Urinary bladder (tissue), 4 donors: ENCODE measurements around the gene FAM83B. TPM values are rescaled to one million over a fixed set of nuclear protein-coding genes. Genes with fewer than 3 reads are reported as not detected.
A peak's percentile ranks its signal among the peaks of the same experiment; 100 is the strongest.

Experiments used
- DNase-seq: peaks from one replicate; pipeline ENCODE4 v3.0.0-alpha.2; 2015; ENCODE audit errors: extremely low spot score
- H3K27ac ChIP-seq: one replicate; pipeline ENCODE4 v1.5.1; 2013; ENCODE audit warnings: low read depth, mild to moderate bottlenecking, moderate library complexity
- H3K36me3 ChIP-seq: one replicate; pipeline ENCODE4 v1.6.1; 2013; ENCODE audit warnings: mild to moderate bottlenecking, moderate library complexity; ENCODE audit not compliant: insufficient read depth
- H3K4me1 ChIP-seq: one replicate; pipeline ENCODE4 v1.6.1; 2013; ENCODE audit warnings: mild to moderate bottlenecking, moderate library complexity; ENCODE audit not compliant: insufficient read depth
- H3K4me3 ChIP-seq: one replicate; pipeline ENCODE4 v1.5.1; 2013; ENCODE audit warnings: low read depth, low read length
- WGBS: extraction: QIAGEN DNeasy Blood & Tissue Kit; methylation state at CpG from one replicate; pipeline ENCODE4 v1.1.7; 2013; 5-methylcytosine and 5-hydroxymethylcytosine counted together
- polyA plus RNA-seq: library from polyadenylated mRNA; stranded (reverse); fragments of 200-250 nt; gene quantifications from one replicate; pipeline ENCODE4 v1.2.3, GENCODE V29; 2013
- total RNA-seq: library from RNA; depleted of rRNA; stranded (reverse); fragments of >200 nt; gene quantifications from one replicate; pipeline ENCODE4 v1.2.3, GENCODE V29; 2014
- donor health status: healthy with polysubstance abuse.
- donor health status: healthy.

The FAM83B gene
- total and polyA plus RNA-seq, 2 donors: 0.72 to 15.7 TPM

DNA sequence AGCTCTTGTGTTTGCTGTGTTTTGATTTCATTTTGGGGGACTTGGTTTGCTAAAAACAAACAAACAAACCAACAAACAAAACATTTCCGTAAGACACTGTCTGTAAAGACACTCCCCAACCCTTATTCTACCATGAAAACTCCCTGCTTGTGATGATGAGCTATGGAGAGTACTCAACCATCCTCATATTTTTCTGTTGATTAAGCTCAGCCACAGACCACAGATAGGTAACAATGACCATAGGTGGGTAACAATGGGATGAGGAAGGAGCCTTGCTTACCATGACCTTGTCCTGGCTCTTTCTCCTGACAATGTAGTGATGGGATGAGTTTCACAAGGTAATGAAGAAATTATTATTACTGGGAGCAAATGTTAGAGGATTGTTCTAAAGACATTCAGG lies 11.4 kb upstream of the FAM83B start:
- no peak for DNase-seq
- Histone ChIP-seq H3K36me3 (no peaks in the 10 kb centered on the region), H3K4me3 (no peak overlapping the region), H3K4me1 (no peaks in the 10 kb centered on the region), H3K27ac (no peak overlapping the region)
- WGBS: 86% methylated on average over 1 of the region's 1 CpG

DNA sequence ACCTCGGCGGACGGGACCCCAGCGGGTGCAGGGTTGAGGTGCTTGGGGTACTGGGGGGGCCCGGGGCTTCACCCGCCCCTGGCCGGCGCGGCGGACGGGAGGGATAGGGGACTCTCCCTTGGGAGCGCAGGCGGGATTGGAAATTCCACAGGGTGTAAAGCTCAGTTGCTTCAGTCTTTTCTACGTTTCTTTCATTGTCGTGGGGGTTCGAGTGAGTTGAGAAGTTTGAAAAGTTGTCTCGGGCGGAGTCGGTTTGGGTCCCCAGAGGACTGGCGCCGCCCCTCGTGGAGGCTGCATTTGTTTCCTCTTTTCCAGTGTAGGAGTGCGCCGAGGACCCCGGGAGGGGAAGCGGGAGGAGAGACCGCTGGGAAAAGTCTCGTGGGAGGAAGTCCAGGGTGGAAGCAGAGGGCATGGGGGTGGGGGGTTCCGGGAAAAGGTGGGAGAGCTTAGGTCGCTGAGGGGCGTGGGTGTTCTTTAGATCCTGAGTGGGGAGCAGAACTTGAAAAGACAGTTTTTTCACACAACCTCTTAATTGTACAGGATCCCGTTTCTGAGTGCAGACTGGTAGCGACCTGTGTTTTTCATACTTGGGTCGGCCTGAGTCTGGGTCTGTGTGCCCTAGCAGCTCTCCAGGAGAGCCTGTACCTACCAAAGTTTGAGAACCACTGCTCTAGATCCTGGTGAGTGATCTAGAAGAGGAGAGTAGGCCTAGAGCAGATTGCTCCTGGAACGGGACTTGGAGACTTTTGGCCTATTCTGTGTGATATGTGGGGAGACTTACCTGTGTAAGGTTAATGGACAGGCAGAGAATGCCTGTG lies 495 bp downstream of the FAM83B start:
- DNase-seq: peak; percentile 23
- 13% methylated on average over 35 of the region's 35 CpGs for WGBS
- no peaks in the 10 kb centered on the region for H3K4me1 ChIP-seq
- H3K36me3 ChIP-seq: no peaks in the 10 kb centered on the region
- peak overlapping the region; percentile 25 for H3K27ac ChIP-seq
- peak overlapping the region; percentile 38 for H3K4me3 ChIP-seq

DNA sequence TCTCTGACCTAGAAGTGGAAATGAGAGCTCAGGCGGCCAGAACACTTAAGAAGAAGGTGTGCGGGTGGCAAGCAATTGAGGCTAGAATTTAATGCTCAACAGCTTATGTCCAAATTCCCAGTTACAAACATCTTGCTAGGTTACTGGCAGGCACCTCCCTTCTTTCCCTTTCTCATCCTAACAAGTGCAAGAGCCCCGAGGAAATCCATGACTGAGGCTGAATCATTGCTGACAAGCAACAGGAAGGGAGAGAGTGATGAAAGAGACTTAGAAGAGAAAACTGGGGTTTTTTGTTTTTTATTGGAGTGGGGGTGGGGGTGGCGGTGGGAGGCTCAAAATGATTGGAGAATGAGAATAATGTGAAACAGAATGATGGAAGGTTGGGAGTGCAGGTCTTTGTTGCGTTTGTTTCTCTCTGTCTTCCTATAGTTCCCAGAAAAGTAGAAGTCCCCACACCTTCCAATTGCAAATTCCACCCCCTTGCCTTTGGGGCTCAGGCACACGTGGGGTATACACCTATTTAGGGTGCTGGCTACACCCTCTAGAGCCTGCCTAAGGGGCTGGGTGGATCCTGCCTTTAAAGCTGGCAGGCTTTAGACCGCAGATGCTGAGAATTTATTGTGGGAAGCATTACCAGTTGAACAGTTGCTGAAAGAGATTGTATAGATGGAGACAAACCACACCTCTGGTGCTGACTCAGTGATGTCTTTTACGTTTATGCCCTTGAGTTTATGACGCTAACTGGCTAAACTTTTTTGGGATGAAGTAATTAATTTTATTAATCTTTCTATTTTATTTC lies 1.4 kb downstream of the FAM83B start:
- H3K4me1 ChIP-seq: no peaks in the 10 kb centered on the region
- whole genome bisulfite sequencing: 71% methylated on average over 9 of the region's 9 CpGs
- no peaks in the 10 kb centered on the region for H3K36me3 ChIP-seq
- H3K27ac ChIP-seq: no peak overlapping the region
- no peak for DNase-seq
- no peak overlapping the region for H3K4me3 ChIP-seq

DNA sequence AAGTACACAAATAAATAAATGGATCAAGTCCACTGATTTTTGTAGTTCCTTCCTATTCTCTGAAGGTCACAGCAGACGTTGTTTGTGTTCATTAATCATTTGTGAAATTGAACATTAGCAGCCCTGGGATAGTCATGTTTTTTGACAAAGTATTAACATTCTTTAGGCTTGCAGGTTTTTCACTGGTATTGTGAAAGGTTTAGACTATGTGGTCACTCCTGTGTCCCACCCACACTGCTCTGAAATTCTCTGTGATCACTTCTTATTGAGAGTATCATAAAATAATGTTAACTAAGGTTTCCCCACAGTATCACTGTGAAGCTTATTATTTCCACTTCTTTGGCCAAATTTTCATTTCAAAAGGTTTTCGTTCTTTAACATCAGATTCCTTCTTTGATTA lies 3.5 kb downstream of the FAM83B start:
- no peaks in the 10 kb centered on the region for H3K4me1 ChIP-seq
- WGBS: 61% methylated on average over 2 of the region's 2 CpGs
- DNase-seq: no peak
- H3K27ac ChIP-seq: no peak overlapping the region
- H3K36me3 ChIP-seq: no peaks in the 10 kb centered on the region
- H3K4me3 ChIP-seq: no peak overlapping the region

DNA sequence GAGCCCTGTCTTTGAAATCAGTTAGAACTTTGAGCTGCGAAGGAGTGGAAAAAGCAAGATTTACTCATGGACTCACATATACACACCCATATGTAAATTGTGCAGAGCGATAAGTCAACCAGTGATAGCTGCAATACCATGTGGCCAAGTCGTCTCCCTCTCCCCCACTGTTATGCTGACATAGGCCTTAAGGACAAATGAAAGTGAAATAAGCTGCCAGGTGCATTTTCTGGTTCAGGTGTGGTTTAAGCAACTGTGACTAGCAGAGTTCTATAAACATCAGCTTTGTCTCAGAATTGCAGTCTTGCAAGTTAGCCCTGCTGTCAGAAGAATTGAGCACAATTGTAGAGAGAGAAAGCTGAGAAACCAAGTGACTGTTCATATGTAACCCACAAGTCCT lies 9.6 kb downstream of the FAM83B start:
- Histone ChIP-seq H3K4me3 (no peak overlapping the region), H3K36me3 (no peaks in the 10 kb centered on the region), H3K4me1 (no peaks in the 10 kb centered on the region), H3K27ac (no peak overlapping the region)
- DNase-seq: peak; percentile 33
- WGBS: 82% methylated on average over 3 of the region's 3 CpGs

DNA sequence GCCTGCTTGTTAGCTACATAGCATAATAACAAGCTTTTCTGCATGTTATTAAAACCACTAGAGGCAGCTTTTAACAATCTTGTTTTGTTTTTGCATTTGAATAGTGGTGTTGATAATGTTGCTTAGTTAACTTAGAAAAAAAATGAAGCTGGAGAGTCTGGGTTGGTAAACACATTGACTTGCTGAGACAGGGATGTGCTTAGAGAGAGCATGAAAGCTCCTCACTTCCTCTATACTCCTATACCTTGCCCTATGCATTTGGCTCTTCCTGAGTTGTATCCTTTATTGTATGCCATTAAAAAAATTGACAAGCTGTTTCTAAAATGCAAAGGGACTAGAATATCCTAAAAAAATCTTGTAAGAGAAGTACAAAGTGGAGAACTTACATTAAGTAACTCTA lies 13.6 kb downstream of the FAM83B start:
- no peak for DNase-seq
- H3K27ac ChIP-seq: no peak overlapping the region
- no peak overlapping the region for H3K4me3 ChIP-seq
- H3K4me1 ChIP-seq: no peaks in the 10 kb centered on the region
- no peaks in the 10 kb centered on the region for H3K36me3 ChIP-seq

DNA sequence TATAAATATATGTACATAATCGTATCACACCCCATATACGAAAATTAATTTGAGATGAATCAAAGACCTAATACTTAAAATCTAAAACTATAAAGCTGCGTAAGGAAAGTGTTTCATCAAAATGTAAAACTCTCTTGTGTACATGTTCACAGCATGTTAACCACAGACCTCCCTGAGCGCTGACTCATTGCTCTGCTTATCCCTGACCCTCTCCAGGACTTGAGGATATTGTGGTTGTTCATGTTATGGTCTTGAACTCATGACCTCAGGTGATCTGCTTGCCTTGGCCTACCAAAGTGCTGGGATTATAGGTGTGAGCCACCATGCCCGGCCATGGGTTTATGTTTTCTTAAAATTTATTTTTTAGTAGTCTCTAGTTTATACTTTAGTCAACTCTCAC lies 14.2 kb downstream of the FAM83B start:
- WGBS: 92% methylated on average over 5 of the region's 5 CpGs
- no peak for DNase-seq
- no peaks in the 10 kb centered on the region for H3K4me1 ChIP-seq
- H3K36me3 ChIP-seq: no peaks in the 10 kb centered on the region
- H3K27ac ChIP-seq: no peak overlapping the region
- H3K4me3 ChIP-seq: no peak overlapping the region

DNA sequence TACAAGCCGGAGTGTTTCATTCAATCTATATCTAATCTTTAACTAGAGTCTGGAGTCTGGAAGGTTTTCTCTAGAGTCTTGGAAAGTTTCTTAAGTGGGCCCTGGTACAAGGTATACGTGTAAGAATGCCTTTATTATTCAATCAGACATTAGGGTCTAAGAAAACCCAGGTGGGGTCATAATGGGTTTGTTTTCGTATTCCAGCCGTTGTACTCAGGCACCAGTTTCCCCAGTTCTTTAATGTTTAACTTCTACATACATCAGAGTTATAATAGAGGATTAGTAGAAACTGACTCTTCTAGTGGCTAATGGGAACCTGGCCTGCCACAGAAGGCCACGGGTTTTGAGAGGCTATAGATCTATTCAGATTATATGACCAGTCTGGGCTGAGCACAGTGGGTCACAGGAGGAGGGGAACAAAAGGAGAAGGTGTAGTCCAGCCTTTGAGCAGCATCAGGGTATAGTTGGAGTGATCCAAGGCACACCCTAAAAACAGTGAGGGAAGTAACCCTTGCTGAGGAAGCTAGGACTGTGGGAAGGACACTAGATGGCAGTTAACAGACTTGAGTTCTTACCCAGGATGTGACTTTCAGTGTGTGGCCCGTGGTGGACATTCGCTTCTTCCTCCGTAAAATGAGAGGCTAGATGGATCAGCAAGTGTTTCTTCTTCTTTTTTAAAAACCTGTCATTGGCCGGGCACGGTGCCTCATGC lies 15.5 kb downstream of the FAM83B start:
- Histone ChIP-seq H3K36me3 (no peaks in the 10 kb centered on the region), H3K4me3 (no peak overlapping the region), H3K4me1 (no peaks in the 10 kb centered on the region), H3K27ac (no peak overlapping the region)
- WGBS: 90% methylated on average over 10 of the region's 10 CpGs
- no peak for DNase-seq

DNA sequence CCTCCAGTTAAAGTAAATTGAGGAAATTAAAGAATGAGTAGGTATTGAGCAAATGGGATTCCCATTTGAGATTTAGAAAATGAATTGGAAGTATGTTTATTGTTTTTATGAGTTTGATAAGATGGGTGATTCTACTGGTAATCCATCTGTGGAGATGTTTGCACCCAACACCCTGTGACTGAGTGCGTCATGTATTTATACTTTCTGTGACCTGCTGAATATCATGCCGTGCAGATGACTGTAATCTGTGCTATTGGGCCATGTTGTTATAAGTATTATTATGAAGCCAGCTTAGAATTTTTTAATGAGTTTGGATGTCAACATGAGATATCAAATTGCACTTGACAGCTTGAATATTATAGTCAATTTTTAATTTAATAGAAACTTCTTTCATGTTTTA lies 17.7 kb downstream of the FAM83B start:
- 78% methylated on average over 2 of the region's 2 CpGs for WGBS
- Histone ChIP-seq H3K4me1 (no peaks in the 10 kb centered on the region), H3K27ac (no peak overlapping the region), H3K36me3 (no peaks in the 10 kb centered on the region), H3K4me3 (no peak overlapping the region)
- no peak for DNase-seq

DNA sequence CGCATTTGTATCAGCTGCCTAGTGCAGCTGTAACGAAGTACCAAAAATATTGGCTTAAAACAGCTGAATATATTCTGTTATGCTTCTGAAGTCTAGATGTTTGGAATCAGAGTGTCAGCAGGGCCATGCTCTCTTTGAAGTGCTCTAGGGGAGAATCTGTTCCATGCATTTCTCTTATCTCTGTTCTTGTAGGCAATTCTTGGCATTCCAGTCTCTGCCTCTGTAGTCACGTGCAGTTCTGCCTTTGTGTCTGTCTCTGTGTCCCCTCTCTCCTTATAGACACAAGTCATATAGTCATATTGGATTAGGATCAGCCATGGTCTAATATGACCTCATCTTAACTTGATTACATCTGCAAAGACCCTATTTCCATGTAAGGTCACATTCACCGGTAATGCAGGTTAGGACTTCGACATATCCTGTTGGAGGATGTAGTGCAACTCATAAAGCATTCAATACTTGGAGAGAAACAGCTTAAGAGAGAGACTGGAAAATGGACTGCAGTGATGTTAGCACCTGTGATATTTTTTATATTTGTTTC lies 18.6 kb downstream of the FAM83B start:
- Histone ChIP-seq H3K27ac (no peak overlapping the region), H3K4me3 (no peak overlapping the region), H3K36me3 (no peaks in the 10 kb centered on the region), H3K4me1 (no peaks in the 10 kb centered on the region)
- DNase-seq: no peak
- 73% methylated on average over 5 of the region's 5 CpGs for WGBS

DNA sequence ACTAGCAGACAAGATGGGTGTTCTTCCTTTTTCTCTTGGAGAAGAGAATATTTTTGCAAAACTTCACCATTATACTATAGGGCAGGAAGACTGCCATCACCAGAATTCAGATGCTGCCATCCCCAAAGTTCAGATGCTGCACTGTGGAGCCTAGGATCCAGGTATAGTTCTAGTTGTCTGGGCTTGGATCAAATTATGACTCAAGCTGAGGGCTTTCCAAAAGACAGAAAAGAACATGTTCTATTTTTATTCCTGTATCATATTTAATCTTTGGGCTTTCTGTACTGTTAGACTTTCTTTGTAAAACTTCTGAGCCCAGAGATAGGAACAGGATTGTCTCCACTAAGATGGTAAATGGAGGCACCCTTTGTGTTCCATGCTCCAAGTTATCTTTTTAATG lies 22.0 kb downstream of the FAM83B start:
- no peak for DNase-seq

DNA sequence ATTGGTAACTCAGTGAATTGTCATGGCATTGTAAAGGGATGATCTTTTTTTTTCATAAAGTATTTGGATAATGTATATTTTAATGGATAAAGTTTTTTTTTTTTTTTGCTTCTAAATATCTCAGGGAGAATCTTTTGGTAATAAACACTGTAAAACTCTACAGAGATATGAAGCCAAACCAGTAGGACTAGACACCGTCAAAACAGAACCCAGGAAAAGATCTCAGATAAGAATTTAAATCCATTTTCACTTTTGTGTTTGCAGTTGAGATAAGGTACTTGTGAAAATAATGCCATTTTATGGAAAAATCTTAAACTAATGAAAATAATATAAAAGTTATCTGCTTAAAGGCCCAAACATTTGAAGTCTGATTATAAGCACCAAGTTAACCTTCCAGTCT lies 27.0 kb downstream of the FAM83B start:
- WGBS: 31% methylated on average over 1 of the region's 1 CpG
- H3K4me1 ChIP-seq: no peaks in the 10 kb centered on the region
- H3K4me3 ChIP-seq: no peak overlapping the region
- no peak for DNase-seq
- H3K27ac ChIP-seq: no peak overlapping the region
- H3K36me3 ChIP-seq: no peaks in the 10 kb centered on the region

More for the DNA sequence above, 22.0 kb downstream of the FAM83B start:
- Histone ChIP-seq H3K36me3 (no peaks in the 10 kb centered on the region), H3K4me3 (no peak overlapping the region), H3K27ac (no peak overlapping the region), H3K4me1 (no peaks in the 10 kb centered on the region)

DNA sequence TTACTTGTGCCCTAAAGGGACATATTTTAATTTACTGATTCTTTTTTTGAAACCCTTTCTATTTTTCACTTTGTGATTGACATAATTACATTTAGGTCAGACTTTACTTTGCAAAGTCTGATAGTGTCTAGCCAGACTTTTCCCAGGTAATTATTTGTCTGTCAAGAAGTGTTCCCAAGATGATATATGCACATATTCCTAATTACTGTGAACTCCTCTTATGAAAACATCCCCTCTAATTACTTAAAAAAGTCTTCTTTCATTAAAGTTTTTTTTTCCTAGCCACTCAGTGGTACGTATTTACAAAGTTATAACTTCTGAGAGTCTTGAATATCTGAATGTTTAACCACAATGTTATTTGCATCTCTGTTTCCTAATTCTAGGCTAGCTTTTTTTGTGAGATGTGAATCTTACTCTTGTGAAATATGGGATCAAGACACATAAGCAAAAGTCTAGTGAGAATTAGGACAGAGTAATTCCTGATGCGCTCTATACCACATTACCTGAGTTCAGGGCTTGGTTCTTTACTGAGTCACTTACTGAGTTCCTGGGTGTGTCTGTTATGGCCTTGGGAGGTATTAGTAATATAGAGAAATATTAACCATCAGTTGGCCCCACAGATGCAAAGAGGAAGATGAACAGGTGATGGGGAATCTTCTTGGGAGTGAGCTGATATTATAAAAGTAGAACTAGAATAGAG lies 27.9 kb downstream of the FAM83B start:
- 81% methylated on average over 2 of the region's 2 CpGs for WGBS
- Histone ChIP-seq H3K36me3 (no peaks in the 10 kb centered on the region), H3K27ac (no peak overlapping the region), H3K4me3 (no peak overlapping the region), H3K4me1 (no peaks in the 10 kb centered on the region)
- no peak for DNase-seq
